Kidney epithelial cell (primary cell): Measurements from ENCODE around the gene GBP6. TPM values are rescaled to one million over a fixed set of nuclear protein-coding genes. Genes with fewer than 3 reads are reported as not detected.

ENCODE experiments used
- DNase-seq: peaks from one replicate; pipeline ENCODE4 v3.0.0-alpha.2; 2010; ENCODE audit warnings: low read depth
- H3K27me3 ChIP-seq: 2 replicates; pipeline ENCODE4 v1.6.0; 2011; ENCODE audit warnings: low read length; ENCODE audit not compliant: control insufficient read depth, insufficient read depth
- H3K36me3 ChIP-seq: 2 replicates; pipeline ENCODE4 v1.5.1; 2011; ENCODE audit warnings: low read length; ENCODE audit not compliant: control insufficient read depth, insufficient read depth
- H3K4me3 ChIP-seq: 2 replicates; pipeline ENCODE4 v1.5.1; 2011; ENCODE audit warnings: low read depth, mild to moderate bottlenecking, control low read depth, low read length
- total RNA-seq: library from RNA; depleted of rRNA; stranded (reverse); fragments of >200 nt; gene quantifications from 2 replicates; pipeline ENCODE4 v1.2.3, GENCODE V29; 2015
- TF ChIP-seq, protein P1 (sequence below): IDR thresholded peaks from 2 replicates; pipeline ENCODE4 v1.5.1; 2011; ENCODE audit warnings: mild to moderate bottlenecking, moderate library complexity, low read length, control low read depth, inconsistent platforms; ENCODE audit not compliant: insufficient read depth, poor library complexity, severe bottlenecking

GBP6 gene
- total RNA-seq, 1 donor from 2014 or later = 0.21 TPM

DNA sequence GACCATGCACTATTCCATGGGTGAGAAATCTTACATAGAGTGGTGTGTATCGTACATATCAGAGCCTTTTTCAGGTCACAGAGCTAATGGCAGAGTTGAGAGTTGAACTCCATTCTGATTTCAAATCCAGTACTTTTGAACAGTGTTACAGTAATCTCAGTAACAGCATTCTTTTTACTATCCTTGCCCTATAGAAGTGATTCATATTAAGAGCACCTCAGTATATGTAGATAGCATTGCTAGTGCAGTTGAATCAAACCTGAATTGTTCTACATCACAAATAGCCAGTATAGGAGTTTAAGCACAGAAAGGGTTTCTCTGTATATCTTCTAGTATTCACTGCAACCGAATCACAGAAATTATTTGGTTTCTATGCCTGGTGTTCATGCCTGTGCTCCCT lies 11.4 kb upstream of the GBP6 start:
- no peaks in the 10 kb centered on the region for H3K27me3 ChIP-seq
- no peak for DNase-seq
- TF ChIP-seq, protein P1, sequence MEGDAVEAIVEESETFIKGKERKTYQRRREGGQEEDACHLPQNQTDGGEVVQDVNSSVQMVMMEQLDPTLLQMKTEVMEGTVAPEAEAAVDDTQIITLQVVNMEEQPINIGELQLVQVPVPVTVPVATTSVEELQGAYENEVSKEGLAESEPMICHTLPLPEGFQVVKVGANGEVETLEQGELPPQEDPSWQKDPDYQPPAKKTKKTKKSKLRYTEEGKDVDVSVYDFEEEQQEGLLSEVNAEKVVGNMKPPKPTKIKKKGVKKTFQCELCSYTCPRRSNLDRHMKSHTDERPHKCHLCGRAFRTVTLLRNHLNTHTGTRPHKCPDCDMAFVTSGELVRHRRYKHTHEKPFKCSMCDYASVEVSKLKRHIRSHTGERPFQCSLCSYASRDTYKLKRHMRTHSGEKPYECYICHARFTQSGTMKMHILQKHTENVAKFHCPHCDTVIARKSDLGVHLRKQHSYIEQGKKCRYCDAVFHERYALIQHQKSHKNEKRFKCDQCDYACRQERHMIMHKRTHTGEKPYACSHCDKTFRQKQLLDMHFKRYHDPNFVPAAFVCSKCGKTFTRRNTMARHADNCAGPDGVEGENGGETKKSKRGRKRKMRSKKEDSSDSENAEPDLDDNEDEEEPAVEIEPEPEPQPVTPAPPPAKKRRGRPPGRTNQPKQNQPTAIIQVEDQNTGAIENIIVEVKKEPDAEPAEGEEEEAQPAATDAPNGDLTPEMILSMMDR = no peak
- no peak overlapping the region for H3K4me3 ChIP-seq
- H3K36me3 ChIP-seq = no peaks in the 10 kb centered on the region

DNA sequence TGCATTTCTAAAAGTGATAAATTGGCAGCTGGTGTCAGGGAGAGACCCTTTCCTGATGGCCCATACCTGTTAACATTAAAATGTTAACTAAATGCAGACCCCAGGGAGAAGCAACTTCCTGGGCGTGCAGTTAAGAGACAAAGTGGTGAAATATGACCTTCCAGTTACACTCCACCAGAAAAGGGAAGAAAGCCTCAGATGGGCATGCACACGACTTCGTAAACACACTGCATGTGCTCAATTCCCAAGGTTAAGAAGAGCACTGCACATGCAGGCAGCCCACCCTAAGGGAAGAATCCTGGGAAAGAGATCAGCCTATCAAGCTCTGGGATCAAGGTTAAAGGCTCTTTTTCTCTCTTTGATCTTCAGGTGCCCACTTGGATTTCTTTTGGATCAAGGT lies 9.7 kb upstream of the GBP6 start:
- no peaks in the 10 kb centered on the region for H3K27me3 ChIP-seq
- no peaks in the 10 kb centered on the region for H3K36me3 ChIP-seq
- DNase-seq = no peak
- TF ChIP-seq, protein P1 = no peak
- H3K4me3 ChIP-seq = no peak overlapping the region

DNA sequence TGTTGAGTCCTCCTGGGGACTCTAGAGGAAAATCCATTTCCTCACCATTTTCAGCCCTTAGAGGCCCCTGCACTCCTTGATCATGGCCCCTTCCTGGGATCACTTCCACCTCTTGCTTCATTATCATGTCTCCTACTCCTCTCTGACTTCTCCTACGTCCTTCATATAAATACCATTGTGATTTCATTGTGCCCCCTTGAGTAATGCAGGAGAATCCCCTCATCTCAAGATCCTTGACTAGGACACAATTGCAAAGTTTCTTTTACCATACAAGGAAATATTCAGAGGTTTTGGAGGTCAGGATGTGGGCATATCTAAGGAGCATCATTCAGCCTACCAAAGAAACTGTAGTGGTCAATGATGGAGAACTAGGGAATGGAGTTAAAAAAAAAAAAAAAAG lies 8.8 kb upstream of the GBP6 start:
- Histone ChIP-seq H3K36me3 (no peaks in the 10 kb centered on the region), H3K27me3 (no peaks in the 10 kb centered on the region), H3K4me3 (no peak overlapping the region)
- TF ChIP-seq, protein P1 = no peak
- no peak for DNase-seq

DNA sequence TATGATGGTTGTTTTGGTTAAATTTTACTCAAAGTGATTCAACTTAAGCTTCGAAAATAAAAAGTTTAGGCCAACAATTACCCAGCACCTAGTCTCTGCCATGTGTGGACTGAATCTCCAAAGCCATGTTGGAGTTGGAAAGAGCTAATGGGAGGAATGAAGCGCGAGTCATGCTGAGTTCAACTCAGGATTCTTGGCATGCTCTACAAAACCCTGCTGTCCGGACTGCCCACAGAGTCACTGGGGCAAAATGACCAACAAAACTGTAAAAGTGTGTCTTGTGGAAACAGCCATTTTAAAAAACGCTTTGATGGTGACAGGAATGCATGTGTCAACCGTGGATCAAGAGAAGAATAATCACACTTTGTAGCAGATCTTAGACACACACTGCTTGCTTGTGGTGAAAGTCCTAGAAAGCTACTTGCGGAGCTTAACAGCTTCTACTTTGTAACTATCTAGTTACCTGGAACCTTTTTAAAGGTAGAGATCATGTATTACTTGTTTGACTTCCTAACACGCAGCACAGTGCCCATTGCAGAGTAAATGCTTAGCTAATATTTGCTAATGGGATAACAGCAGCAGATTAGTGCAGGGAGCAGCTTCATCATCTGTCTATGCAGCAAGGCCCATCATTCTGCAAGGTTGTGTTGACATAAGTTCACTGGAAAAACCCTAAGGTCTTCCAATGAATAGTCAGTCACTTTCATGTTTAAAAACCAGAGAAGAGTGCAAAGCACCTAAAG lies 7.0 kb upstream of the GBP6 start:
- Histone ChIP-seq H3K36me3 (no peaks in the 10 kb centered on the region), H3K27me3 (no peaks in the 10 kb centered on the region), H3K4me3 (no peak overlapping the region)
- peak; percentile 25 for DNase-seq
- TF ChIP-seq, protein P1 = no peak

DNA sequence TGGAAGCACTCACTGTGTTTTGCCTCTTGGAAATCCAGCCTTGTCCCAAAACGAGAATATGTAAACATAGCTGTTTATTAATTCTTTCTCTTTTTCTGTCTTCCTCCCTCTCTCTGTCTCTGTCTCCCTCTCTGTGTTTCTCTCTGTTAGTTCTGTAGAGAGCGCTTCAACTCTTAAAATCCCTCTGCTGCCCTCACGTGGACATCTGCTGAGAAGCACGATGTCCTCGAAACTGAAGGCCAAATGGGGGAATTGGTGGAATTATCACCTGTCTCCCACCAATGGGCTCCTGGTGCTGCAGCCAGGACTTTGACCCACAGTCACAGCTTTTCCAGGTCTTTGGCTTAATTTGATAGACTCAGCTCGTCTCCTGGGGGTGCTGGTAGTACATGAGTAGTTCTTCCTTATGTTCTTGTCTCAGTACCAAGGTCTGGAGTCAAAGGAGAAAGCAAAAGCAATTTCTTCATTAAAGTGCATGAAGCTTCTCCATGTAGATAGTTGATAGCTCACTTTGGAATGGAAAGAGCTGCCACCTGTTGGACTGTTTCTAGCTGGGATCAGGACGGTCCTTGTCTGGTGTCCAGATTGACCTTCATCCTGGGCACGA lies 5.5 kb upstream of the GBP6 start:
- Histone ChIP-seq H3K4me3 (no peak overlapping the region), H3K36me3 (no peaks in the 10 kb centered on the region), H3K27me3 (no peaks in the 10 kb centered on the region)
- DNase-seq = peak; percentile 28
- TF ChIP-seq, protein P1 = peak; percentile 77
